Progenitor cell of endocrine pancreas (in vitro differentiated cells): ENCODE data around the gene TNK2. TPM values are rescaled to one million over a fixed set of nuclear protein-coding genes. Genes with fewer than 3 reads are reported as not detected.
A peak's percentile ranks its signal among the peaks of the same experiment; 100 is the strongest.
"Not testable (repeated sequence)": the region's sequence is repeated elsewhere in the genome, so short reads cannot be mapped to it uniquely, and the experiment has no call there.

Source experiments
- DNase-seq: peaks from one replicate; pipeline ENCODE4 v3.0.0; 2021; ENCODE audit warnings: low spot score; ENCODE audit not compliant: unreplicated experiment
- H3K27ac Mint-ChIP-seq: 2 replicates; pipeline ENCODE4 v1.8.0; 2021; ENCODE audit warnings: mild to moderate bottlenecking, moderate library complexity, mixed read lengths
- H3K27me3 Mint-ChIP-seq: 2 replicates; pipeline ENCODE4 v1.8.0; 2021; ENCODE audit warnings: mixed read lengths
- H3K36me3 Mint-ChIP-seq: 2 replicates; pipeline ENCODE4 v1.8.0; 2022; ENCODE audit warnings: mixed read lengths; ENCODE audit not compliant: insufficient read depth
- H3K4me1 Mint-ChIP-seq: 2 replicates; pipeline ENCODE4 v1.8.0; 2021; ENCODE audit warnings: low read depth, mixed read lengths
- H3K4me3 Mint-ChIP-seq: 2 replicates; pipeline ENCODE4 v1.8.0; 2021; ENCODE audit warnings: low read depth, mild to moderate bottlenecking, moderate library complexity, mixed read lengths
- H3K9me3 Mint-ChIP-seq: 2 replicates; pipeline ENCODE4 v1.8.0; 2021; ENCODE audit warnings: low read depth, mixed read lengths
- CTCF ChIP-seq: fragments of 200-600 bp; sonication (generic); IDR thresholded peaks from one replicate; pipeline ENCODE4 v1.5.0; 2021; ENCODE audit warnings: antibody characterized with exemption, mild to moderate bottlenecking; ENCODE audit not compliant: unreplicated experiment
- total RNA-seq: library from RNA; stranded (reverse); gene quantifications from 2 replicates; pipeline ENCODE4 v1.2.1, GENCODE V29; 2021

The TNK2 gene
- total RNA-seq, 1 donor from 2014 or later = 73.6 TPM

DNA sequence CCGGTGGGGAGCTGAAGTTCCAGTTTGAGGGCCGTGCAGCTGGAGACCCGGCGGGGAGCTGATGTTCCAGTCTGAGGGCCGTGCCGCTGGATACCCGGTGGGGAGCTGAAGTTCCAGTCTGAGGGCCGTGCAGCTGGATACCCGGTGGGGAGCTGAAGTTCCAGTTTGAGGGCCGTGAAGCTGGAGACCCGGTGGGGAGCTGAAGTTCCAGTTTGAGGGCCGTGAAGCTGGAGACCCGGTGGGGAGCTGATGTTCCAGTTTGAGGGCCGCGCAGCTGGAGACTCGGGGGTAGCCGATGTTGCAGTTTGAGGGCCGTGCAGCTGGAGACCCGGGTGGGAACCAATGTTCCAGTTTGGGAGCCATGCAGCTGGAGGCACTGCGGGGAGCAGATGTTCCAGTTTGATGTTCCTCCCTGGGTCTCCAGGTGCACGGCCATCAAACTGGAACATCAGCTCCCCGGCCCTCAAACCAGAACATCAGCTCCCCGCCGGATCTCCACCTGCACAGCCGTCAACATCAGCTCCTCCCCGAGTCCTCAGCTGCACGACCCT lies 33.0 kb upstream of the TNK2 start:
- not testable (repeated sequence) for H3K27ac Mint-ChIP-seq, H3K4me1 Mint-ChIP-seq, H3K4me3 Mint-ChIP-seq, H3K27me3 Mint-ChIP-seq, DNase-seq
- Mint-ChIP-seq H3K9me3 (peaks cover 16% of the 10 kb centered on the region), H3K36me3 (peaks cover 45% of the 10 kb centered on the region)

- DNase-seq, H3K27ac Mint-ChIP-seq, H3K27me3 Mint-ChIP-seq, H3K4me3 Mint-ChIP-seq, H3K4me1 Mint-ChIP-seq: not testable (repeated sequence)
- H3K9me3 Mint-ChIP-seq = peaks cover 16% of the 10 kb centered on the region
- H3K36me3 Mint-ChIP-seq = peaks cover 45% of the 10 kb centered on the region
Observed at GRCh38 chr3:195940806-195941205, 32.5 kb upstream of the TNK2 start.

DNA sequence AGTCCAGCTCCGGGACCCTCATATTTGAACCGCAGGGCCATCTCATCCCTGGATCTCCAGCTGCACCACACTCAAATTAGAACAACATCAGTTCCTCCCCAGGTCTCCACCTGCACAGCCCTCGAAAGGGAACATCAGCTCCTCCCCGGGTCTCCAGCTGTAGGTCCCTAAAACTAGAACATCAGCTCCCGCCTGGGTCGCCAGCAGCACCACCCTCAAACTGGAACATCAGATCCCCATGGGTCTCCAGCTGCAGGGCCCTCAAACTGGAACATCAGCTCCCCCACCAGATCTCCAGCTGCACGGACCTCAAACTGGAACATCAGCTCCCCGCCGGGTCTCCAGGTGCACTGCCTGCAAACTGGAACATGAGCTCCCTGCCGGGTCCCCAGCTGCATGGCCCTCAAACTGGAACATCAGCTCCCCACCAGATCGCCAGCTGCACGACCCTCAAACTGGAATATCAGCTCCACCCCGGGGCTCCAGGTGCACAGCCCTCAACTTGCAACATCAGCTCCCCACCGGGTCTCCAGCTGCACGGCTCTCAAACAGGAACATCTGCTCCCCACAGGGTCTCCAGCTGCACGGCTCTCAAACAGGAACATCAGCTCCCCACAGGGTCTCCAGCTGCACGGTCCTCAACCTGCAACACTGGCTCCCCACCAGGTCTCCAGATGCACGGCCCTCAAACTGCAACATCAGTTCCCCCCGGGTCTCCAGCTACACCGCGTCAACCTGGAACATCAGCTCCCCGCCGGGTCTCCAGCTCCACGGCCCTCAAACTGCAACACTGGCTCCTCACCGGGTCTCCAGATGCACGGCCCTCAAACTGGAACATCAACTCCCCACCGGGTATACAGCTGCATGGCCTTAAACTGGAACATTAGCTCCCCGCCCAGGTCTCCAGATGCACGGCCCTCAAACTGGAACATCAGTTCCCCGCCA lies 31.4 kb upstream of the TNK2 start:
- H3K27ac Mint-ChIP-seq, H3K27me3 Mint-ChIP-seq, H3K4me1 Mint-ChIP-seq, DNase-seq, H3K4me3 Mint-ChIP-seq: not testable (repeated sequence)
- Mint-ChIP-seq H3K36me3 (peaks cover 36% of the 10 kb centered on the region), H3K9me3 (peaks cover 16% of the 10 kb centered on the region)

DNA sequence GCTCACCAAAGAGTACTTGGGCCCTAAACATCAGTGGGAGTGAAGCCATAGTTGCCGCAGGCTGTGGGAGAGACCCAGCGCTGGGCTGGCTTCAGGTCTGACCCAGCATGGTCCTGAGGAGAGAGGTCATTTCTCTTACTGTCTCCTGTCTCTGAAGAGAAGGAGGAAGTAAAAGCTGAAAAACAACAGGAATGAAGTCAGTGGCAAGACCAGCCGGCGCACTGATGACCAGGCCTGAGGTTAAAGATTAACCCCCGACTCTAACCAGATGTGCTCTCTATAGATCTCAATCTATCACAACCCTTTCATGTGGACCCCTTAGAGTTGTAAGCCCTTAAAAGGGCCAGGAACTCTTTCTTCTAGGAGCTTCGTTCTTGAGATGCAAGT lies 24.7 kb upstream of the TNK2 start:
- H3K36me3 Mint-ChIP-seq, DNase-seq, H3K27me3 Mint-ChIP-seq, H3K4me3 Mint-ChIP-seq, H3K9me3 Mint-ChIP-seq, H3K27ac Mint-ChIP-seq: not testable (repeated sequence)
- H3K4me1 Mint-ChIP-seq = peaks cover 11% of the 10 kb centered on the region

- H3K4me1 Mint-ChIP-seq = peaks cover 11% of the 10 kb centered on the region
- no peak overlapping the region for H3K4me3 Mint-ChIP-seq
- H3K9me3 Mint-ChIP-seq = peaks cover 3% of the 10 kb centered on the region
- peaks cover 4% of the 10 kb centered on the region for H3K36me3 Mint-ChIP-seq
- H3K27ac Mint-ChIP-seq = peak overlapping the region; percentile 85
- no peak for DNase-seq
- no peak for TF ChIP-seq CTCF
- no peaks in the 10 kb centered on the region for H3K27me3 Mint-ChIP-seq
Observed at GRCh38 chr3:195932418-195933043, 24.2 kb upstream of the TNK2 start.

DNA sequence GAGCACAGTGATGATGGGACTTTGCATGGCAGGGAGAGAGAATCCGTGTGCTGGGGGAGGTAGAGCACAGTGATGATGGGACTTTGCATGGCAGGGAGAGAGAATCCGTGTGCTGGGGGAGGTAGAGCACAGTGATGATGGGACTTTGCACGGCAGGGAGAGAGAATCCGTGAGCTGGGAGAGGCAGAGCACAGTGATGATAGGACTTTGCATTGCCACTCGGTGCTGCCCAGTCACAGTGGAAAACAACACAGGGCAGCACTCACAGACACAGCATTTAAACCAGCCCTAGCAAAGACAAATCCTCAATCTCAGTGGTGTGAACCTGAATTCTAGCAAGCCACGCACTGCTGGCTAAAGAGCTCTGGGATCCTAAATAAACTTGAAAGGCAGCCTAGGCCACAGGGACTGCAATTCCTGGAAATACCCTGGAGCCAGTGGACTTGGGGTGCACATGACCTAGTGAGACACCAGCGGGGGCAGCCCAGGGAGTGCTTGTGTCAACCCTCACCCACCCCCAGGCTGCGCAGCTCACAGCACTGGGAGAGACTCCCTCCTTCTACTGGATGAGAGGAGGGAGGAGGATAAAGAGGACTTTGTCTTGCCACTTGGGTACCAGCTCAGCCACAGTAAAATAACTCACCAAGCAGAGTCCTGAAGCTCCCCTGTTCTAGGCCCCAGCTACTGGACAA lies 23.4 kb upstream of the TNK2 start:
- Mint-ChIP-seq H3K27ac (no peak overlapping the region), H3K4me3 (no peak overlapping the region), H3K27me3 (no peaks in the 10 kb centered on the region), H3K36me3 (peaks cover 7% of the 10 kb centered on the region), H3K4me1 (peaks cover 11% of the 10 kb centered on the region), H3K9me3 (peaks cover 3% of the 10 kb centered on the region)
- TF ChIP-seq CTCF = no peak
- DNase-seq = no peak

DNA sequence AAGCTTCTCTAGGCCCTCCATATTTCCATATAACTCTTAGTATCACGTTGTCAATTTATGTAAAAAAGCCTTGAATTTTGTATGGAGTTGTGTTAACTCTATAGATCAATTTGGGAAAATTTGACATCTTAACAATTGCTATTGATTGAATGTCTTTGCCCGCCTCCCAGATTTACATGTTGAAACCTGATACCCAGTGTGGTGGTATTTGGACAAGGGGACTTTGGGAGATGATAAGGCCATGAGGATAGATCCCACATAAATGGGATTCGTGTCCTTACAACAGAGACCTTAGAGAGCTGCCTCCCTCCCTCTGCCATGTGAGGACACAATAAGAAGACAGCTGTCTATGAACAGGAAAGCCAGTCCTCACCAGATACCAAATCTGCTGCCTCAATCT lies 21.1 kb upstream of the TNK2 start:
- H3K36me3 Mint-ChIP-seq = peaks cover 7% of the 10 kb centered on the region
- H3K4me3 Mint-ChIP-seq = no peak overlapping the region
- no peak for TF ChIP-seq CTCF
- peaks cover 11% of the 10 kb centered on the region for H3K4me1 Mint-ChIP-seq
- no peaks in the 10 kb centered on the region for H3K27me3 Mint-ChIP-seq
- peaks cover 3% of the 10 kb centered on the region for H3K9me3 Mint-ChIP-seq
- no peak for DNase-seq
- no peak overlapping the region for H3K27ac Mint-ChIP-seq
